B cell (primary cell): ENCODE results near the gene SLC7A7. TPM values are rescaled to one million over a fixed set of nuclear protein-coding genes. Genes with fewer than 3 reads are reported as not detected.

Experiments
- ATAC-seq: fragments of 200-7000 bp; cut with Tn5 transposase; one replicate; pipeline ENCODE4 v1.10.0; 2021; ENCODE audit warnings: low read depth, mild to moderate bottlenecking, moderate number of reproducible peaks, moderate library complexity
- CTCF ChIA-PET: fragments of 350-600 bp; sonication (Branson Sonifier 250); formaldehyde crosslinking; loops from one replicate; lab custom pipeline; 2021; ENCODE audit warnings: antibody characterized with exemption, inconsistent platforms; lab: Charles Lee
- POLR2A ChIA-PET: fragments of 350-600 bp; sonication (Branson Sonifier 250); formaldehyde crosslinking; loops from one replicate; lab custom pipeline; 2021; ENCODE audit warnings: antibody characterized with exemption; lab: Charles Lee
- DNase-seq: peaks from one replicate; pipeline ENCODE4 v3.0.0; 2013
- H2AFZ ChIP-seq: 2 replicates; pipeline ENCODE4 v1.6.1; 2012; ENCODE audit warnings: mild to moderate bottlenecking, low read depth, low read length; ENCODE audit not compliant: insufficient read depth, poor library complexity, severe bottlenecking
- H3K27ac ChIP-seq, 2 donors: 1 replicate in 1 of 2; 2 replicates in 1 of 2; pipeline ENCODE4 v1.5.1; 2012 to 2013; ENCODE audit warnings: low read length in 2 of 2, mild to moderate bottlenecking in 2 of 2, moderate library complexity in 1 of 2
- H3K27me3 ChIP-seq, 4 experiments: fragments of 200-600 bp in 1 of 4; sonication (generic) in 1 of 4; replicated peaks in 1 of 4; 1 replicate in 2 of 4; 2 replicates in 2 of 4; pipeline versions ENCODE4 v1.6.1 to v1.7.0; 2013 to 2016; ENCODE audit warnings: low read length in 3 of 4, mild to moderate bottlenecking in 2 of 4, mixed read lengths in 1 of 4, moderate library complexity in 1 of 4; ENCODE audit not compliant: insufficient read depth in 4 of 4, control insufficient read depth in 3 of 4; ENCODE audit errors: control extremely low read depth in 1 of 4
- H3K36me3 ChIP-seq, 2 experiments: replicated peaks in 1 of 2; 1 replicate in 1 of 2; 2 replicates in 1 of 2; pipeline versions ENCODE4 v1.6.1 to v1.7.1; 2013; ENCODE audit warnings: low read length in 1 of 2; ENCODE audit not compliant: insufficient read depth in 2 of 2, control insufficient read depth in 1 of 2; ENCODE audit errors: control extremely low read depth in 1 of 2, extremely low read depth in 1 of 2
- H3K4me1 ChIP-seq, 2 donors: fragments of 200-600 bp in 1 of 2; sonication (generic) in 1 of 2; 1 replicate in 1 of 2; 2 replicates in 1 of 2; pipeline versions ENCODE4 v1.5.1 to v1.6.1; 2013 to 2017; ENCODE audit warnings: low read length in 2 of 2; ENCODE audit not compliant: control insufficient read depth in 2 of 2, insufficient read depth in 2 of 2
- H3K4me2 ChIP-seq: replicated peaks from 2 replicates; pipeline ENCODE3; 2012; ENCODE audit warnings: mild to moderate bottlenecking, low read depth, low read length; ENCODE audit not compliant: poor library complexity, severe bottlenecking
- H3K4me3 ChIP-seq, 5 experiments: fragments of 200-600 bp in 1 of 5; sonication (generic) in 1 of 5; 1 replicate in 3 of 5; 2 replicates in 2 of 5; pipeline versions ENCODE4 v1.5.1 to v1.7.0; 2011 to 2016; ENCODE audit warnings: low read length in 4 of 5, mild to moderate bottlenecking in 4 of 5, low read depth in 2 of 5, control low read depth in 1 of 5, moderate library complexity in 1 of 5; ENCODE audit not compliant: insufficient read depth in 1 of 5; ENCODE audit errors: control extremely low read depth in 1 of 5, extremely low read depth in 1 of 5
- H3K79me2 ChIP-seq: fragments of 200-600 bp; sonication (generic); one replicate; pipeline ENCODE4 v1.6.0; 2016; ENCODE audit warnings: low read length; ENCODE audit not compliant: control insufficient read depth, insufficient read depth
- H3K9ac ChIP-seq: fragments of 200-600 bp; sonication (generic); 2 replicates; pipeline ENCODE4 v1.6.1; 2017; ENCODE audit warnings: mild to moderate bottlenecking, low read length, moderate library complexity
- H3K9me3 ChIP-seq, 3 donors: one replicate each; pipeline versions ENCODE4 v1.6.1 to v1.7.1; 2013; ENCODE audit warnings: low read length in 2 of 3; ENCODE audit not compliant: control insufficient read depth in 2 of 3, insufficient read depth in 1 of 3; ENCODE audit errors: control extremely low read depth in 1 of 3
- H4K20me1 ChIP-seq: 2 replicates; pipeline ENCODE4 v1.6.0; 2012; ENCODE audit warnings: mild to moderate bottlenecking, low read length; ENCODE audit not compliant: insufficient read depth, control insufficient read depth, poor library complexity, severe bottlenecking
- H3K27ac Mint-ChIP-seq: one replicate; pipeline ENCODE4 v1.8.0; 2021; ENCODE audit warnings: mixed read lengths
- H3K27me3 Mint-ChIP-seq: one replicate; pipeline ENCODE4 v1.8.0; 2021; ENCODE audit warnings: mixed read lengths
- H3K4me1 Mint-ChIP-seq: one replicate; pipeline ENCODE4 v1.8.0; 2021; ENCODE audit warnings: mixed read lengths
- H3K4me3 Mint-ChIP-seq: one replicate; pipeline ENCODE4 v1.8.0; 2021; ENCODE audit warnings: mixed read lengths
- H3K9me3 Mint-ChIP-seq: one replicate; pipeline ENCODE4 v1.8.0; 2022; ENCODE audit warnings: mixed read lengths; ENCODE audit not compliant: insufficient read depth
- CTCF ChIP-seq: fragments of 200-600 bp; IDR thresholded peaks from one replicate; pipeline ENCODE4 v1.8.0; 2022; ENCODE audit warnings: antibody characterized with exemption, mild to moderate bottlenecking
- EZH2 ChIP-seq: IDR thresholded peaks from 2 replicates; pipeline ENCODE4 v1.6.1; 2012; ENCODE audit warnings: borderline replicate concordance, low read depth, mild to moderate bottlenecking, moderate library complexity, low read length; ENCODE audit not compliant: insufficient read depth, poor library complexity, severe bottlenecking
- WGBS: methylation state at CpG from one replicate; pipeline ENCODE4 v1.1.5; 2013; ENCODE audit warnings: missing lambda C conversion rate; ENCODE audit not compliant: insufficient coverage; 5-methylcytosine and 5-hydroxymethylcytosine counted together
- intact Hi-C: fragments of 100-400 bp; cut with micrococcal nuclease; formaldehyde crosslinking; loops from one replicate; pipeline ENCODE4 v1.10.0; 2022
- polyA plus RNA-seq: library from polyadenylated mRNA; depleted of rRNA; stranded (reverse); fragments of >200 nt; gene quantifications from 2 replicates; pipeline ENCODE4 v1.2.3, GENCODE V29; 2012
- total RNA-seq, 2 donors: library from RNA; stranded (reverse); fragments of 120-200 nt in 1 of 2; gene quantifications; 1 replicate in 1 of 2; 2 replicates in 1 of 2; pipeline versions ENCODE4 v1.2.3 to v1.2.4, GENCODE V29; 2013 to 2022

The SLC7A7 gene
- total and polyA plus RNA-seq, 2 donors (not counting 1 experiment from before 2014, with no cell fraction given) = 33.4 to 50.0 TPM

- peak overlapping the region; percentile 94 for H3K27ac Mint-ChIP-seq
- TF ChIP-seq EZH2 (no peak), CTCF (no peak)
- DNase-seq (no peak), ATAC-seq (no peak)
- no peaks in the 10 kb centered on the region for H3K79me2 ChIP-seq
- no peaks in the 10 kb centered on the region for H3K36me3 ChIP-seq
- H3K4me2 ChIP-seq = peak overlapping the region; percentile 77
- POLR2A ChIA-PET = interaction anchor here (0.6 to 2.1 kb wide), 10 partner anchors 8 to 347 kb away, joined by 3 to 20 read pairs (median 6); no protein-coding TSS in a partner anchor
- H3K4me1 Mint-ChIP-seq = peaks cover 63% of the 10 kb centered on the region
- no peaks in the 10 kb centered on the region for H3K27me3 ChIP-seq
- H3K4me3 ChIP-seq = peak overlapping the region in 4 of 5 experiments; percentile 49 to 74 (median 53)
- 52% methylated on average over 15 of the region's 32 CpGs for WGBS
- no peaks in the 10 kb centered on the region for H3K27me3 Mint-ChIP-seq
- intact Hi-C loops = loop anchor here (2.0 kb wide), 3 partner anchors 45 to 65 kb away; partner anchors contain the start of gene LRP10
- peaks cover 31 to 47% of the 10 kb centered on the region in 2 donors for H3K4me1 ChIP-seq
- CTCF ChIA-PET = interaction anchor here (0.7 to 7.8 kb wide), 25 partner anchors 13 to 503 kb away, joined by 3 to 207 read pairs (median 10); partner anchors contain the start of genes ABHD4, AJUBA, LRP10 and MMP14
- peak overlapping the region; percentile 74 for H3K9ac ChIP-seq
- H3K4me3 Mint-ChIP-seq = peak overlapping the region; percentile 88
- peak overlapping the region; percentile 65 to 71 for H3K27ac ChIP-seq
- H3K9me3 Mint-ChIP-seq = no peaks in the 10 kb centered on the region
- no peaks in the 10 kb centered on the region for H4K20me1 ChIP-seq
- peak overlapping the region; percentile 84 for H2AFZ ChIP-seq
- no peaks in the 10 kb centered on the region for H3K9me3 ChIP-seq
Observed at GRCh38 chr14:22822016-22822570, 6.9 kb upstream of the SLC7A7 start.
